Osteoblast (primary cell): Measurements from ENCODE around the gene HDAC7. TPM values are rescaled to one million over a fixed set of nuclear protein-coding genes. Genes with fewer than 3 reads are reported as not detected.
"Not testable (repeated sequence)": the region's sequence is repeated elsewhere in the genome, so short reads cannot be mapped to it uniquely, and the experiment has no call there.

Experiments used
- DNase-seq: peaks from one replicate; pipeline ENCODE4 v3.0.0; 2011; ENCODE audit warnings: low spot score, mixed read lengths; ENCODE audit not compliant: insufficient read length; ENCODE audit errors: missing footprints
- H2AFZ ChIP-seq: 2 replicates; pipeline ENCODE4 v1.6.0; 2011; ENCODE audit warnings: mild to moderate bottlenecking, low read length
- H3K27ac ChIP-seq: 2 replicates; pipeline ENCODE4 v1.5.1; 2011; ENCODE audit warnings: mild to moderate bottlenecking, low read depth, low read length, moderate library complexity
- H3K27me3 ChIP-seq: 2 replicates; pipeline ENCODE4 v1.6.0; 2012; ENCODE audit warnings: mild to moderate bottlenecking, control low read depth, inconsistent platforms, low read length, moderate library complexity; ENCODE audit not compliant: insufficient read depth
- H3K36me3 ChIP-seq: 2 replicates; pipeline ENCODE4 v1.5.1; 2011; ENCODE audit warnings: mild to moderate bottlenecking, low read length, control low read depth, moderate library complexity; ENCODE audit not compliant: insufficient read depth
- H3K4me1 ChIP-seq: 2 replicates; pipeline ENCODE4 v1.5.1; 2011; ENCODE audit warnings: mild to moderate bottlenecking, low read length, control low read depth, moderate library complexity; ENCODE audit not compliant: insufficient read depth
- H3K4me2 ChIP-seq: 2 replicates; pipeline ENCODE4 v1.6.0; 2011; ENCODE audit warnings: mild to moderate bottlenecking, low read length; ENCODE audit not compliant: insufficient read depth
- H3K4me3 ChIP-seq: fragments of 200-600 bp; sonication (generic); 3 replicates; pipeline ENCODE4 v1.5.1; 2012; ENCODE audit warnings: mild to moderate bottlenecking, low read length, inconsistent platforms; ENCODE audit not compliant: insufficient read depth
- H3K79me2 ChIP-seq: 2 replicates; pipeline ENCODE4 v1.6.0; 2012; ENCODE audit warnings: mild to moderate bottlenecking, low read length, control low read depth, inconsistent platforms; ENCODE audit not compliant: insufficient read depth
- H3K9me3 ChIP-seq: 2 replicates; pipeline ENCODE4 v1.5.1; 2011; ENCODE audit warnings: low read depth, low read length, control low read depth
- H4K20me1 ChIP-seq: 2 replicates; pipeline ENCODE4 v1.6.0; 2012; ENCODE audit warnings: mild to moderate bottlenecking, low read length, control low read depth; ENCODE audit not compliant: insufficient read depth
- CTCF ChIP-seq: IDR thresholded peaks from 2 replicates; pipeline ENCODE4 v1.5.1; 2011; ENCODE audit warnings: mild to moderate bottlenecking, low read depth, low read length, moderate library complexity; ENCODE audit errors: extremely low read depth
- total RNA-seq: library from RNA; depleted of rRNA; stranded (reverse); fragments of >200 nt; gene quantifications from 2 replicates; pipeline ENCODE4 v1.2.3, GENCODE V29; 2012

Gene HDAC7
- total RNA-seq, 1 donor: 41.3 TPM

GRCh38 chr12:47843226-47843980 is 23.7 kb upstream of the HDAC7 start:
- no peaks in the 10 kb centered on the region for H3K79me2 ChIP-seq
- no peaks in the 10 kb centered on the region for H3K4me1 ChIP-seq
- H3K27ac ChIP-seq: no peak overlapping the region
- peaks cover 6% of the 10 kb centered on the region for H4K20me1 ChIP-seq
- H2AFZ ChIP-seq: no peak overlapping the region
- H3K27me3 ChIP-seq: no peaks in the 10 kb centered on the region
- H3K9me3 ChIP-seq: no peaks in the 10 kb centered on the region
- H3K4me2 ChIP-seq: no peak overlapping the region
- no peak overlapping the region for H3K4me3 ChIP-seq
- DNase-seq: no peak
- peaks cover 21% of the 10 kb centered on the region for H3K36me3 ChIP-seq
- TF ChIP-seq CTCF: no peak

- H3K4me1 ChIP-seq, H3K79me2 ChIP-seq, H2AFZ ChIP-seq, H3K27me3 ChIP-seq, H4K20me1 ChIP-seq, H3K9me3 ChIP-seq, H3K27ac ChIP-seq, H3K4me2 ChIP-seq, DNase-seq, H3K4me3 ChIP-seq: not testable (repeated sequence)
- H3K36me3 ChIP-seq: peaks cover 21% of the 10 kb centered on the region
Observed at GRCh38 chr12:47842543-47842942, 22.8 kb upstream of the HDAC7 start.

- Histone ChIP-seq H3K36me3 (peaks cover 21% of the 10 kb centered on the region), H3K9me3 (no peaks in the 10 kb centered on the region), H3K4me3 (no peak overlapping the region), H3K27ac (no peak overlapping the region), H3K4me2 (no peak overlapping the region), H3K27me3 (no peaks in the 10 kb centered on the region), H4K20me1 (peaks cover 6% of the 10 kb centered on the region), H2AFZ (no peak overlapping the region), H3K4me1 (no peaks in the 10 kb centered on the region), H3K79me2 (no peaks in the 10 kb centered on the region)
- no peak for DNase-seq
- no peak for TF ChIP-seq CTCF
Observed at GRCh38 chr12:47841910-47842309, 22.2 kb upstream of the HDAC7 start.

GRCh38 chr12:47841501-47841900 is 21.8 kb upstream of the HDAC7 start:
- no peak overlapping the region for H3K4me3 ChIP-seq
- no peak for DNase-seq
- H3K4me2 ChIP-seq: no peak overlapping the region
- no peaks in the 10 kb centered on the region for H3K4me1 ChIP-seq
- no peaks in the 10 kb centered on the region for H3K79me2 ChIP-seq
- no peak for TF ChIP-seq CTCF
- no peaks in the 10 kb centered on the region for H3K27me3 ChIP-seq
- no peaks in the 10 kb centered on the region for H3K9me3 ChIP-seq
- no peak overlapping the region for H3K27ac ChIP-seq
- peaks cover 6% of the 10 kb centered on the region for H4K20me1 ChIP-seq
- H3K36me3 ChIP-seq: peaks cover 18% of the 10 kb centered on the region
- H2AFZ ChIP-seq: no peak overlapping the region
